Neutrophil (primary cell): ENCODE results near the gene PPP2R5C.
"Not testable (repeated sequence)": the region's sequence is repeated elsewhere in the genome, so short reads cannot be mapped to it uniquely, and the experiment has no call there.

Experiments
- H3K27ac ChIP-seq: fragments of 200-600 bp; sonication (generic); 2 replicates; pipeline ENCODE4 v1.5.1; 2016; ENCODE audit warnings: mild to moderate bottlenecking, moderate library complexity
- H3K27me3 ChIP-seq: fragments of 200-600 bp; sonication (generic); 2 replicates; pipeline ENCODE4 v1.6.0; 2016; ENCODE audit warnings: mild to moderate bottlenecking
- H3K36me3 ChIP-seq: fragments of 200-600 bp; sonication (generic); 2 replicates; pipeline ENCODE4 v1.5.1; 2017
- H3K4me1 ChIP-seq, 2 experiments: fragments of 200-600 bp in 1 of 2; sonication (generic) in 1 of 2; 1 replicate in 1 of 2; 2 replicates in 1 of 2; pipeline versions ENCODE4 v1.5.1 to v1.6.1; 2013 to 2016; ENCODE audit warnings: low read depth in 1 of 2, low read length in 1 of 2, mild to moderate bottlenecking in 1 of 2, moderate library complexity in 1 of 2; ENCODE audit not compliant: control insufficient read depth in 1 of 2, insufficient read depth in 1 of 2
- H3K4me3 ChIP-seq, 2 experiments: fragments of 200-600 bp in 1 of 2; sonication (generic) in 1 of 2; 1 replicate in 1 of 2; 2 replicates in 1 of 2; pipeline ENCODE4 v1.5.1; 2013 to 2016; ENCODE audit warnings: low read depth in 1 of 2, low read length in 1 of 2, mild to moderate bottlenecking in 1 of 2, moderate library complexity in 1 of 2
- H3K9me3 ChIP-seq: fragments of 200-600 bp; sonication (generic); 2 replicates; pipeline ENCODE4 v1.5.1; 2016
- CTCF ChIP-seq: fragments of 200-600 bp; sonication (generic); IDR thresholded peaks from 2 replicates; pipeline ENCODE4 v1.5.1; 2016; ENCODE audit warnings: antibody characterized with exemption

PPP2R5C gene

GRCh38 chr14:101968186-101968585 is 206.7 kb downstream of the PPP2R5C start:
- no peak overlapping the region for H3K27ac ChIP-seq
- TF ChIP-seq CTCF = no peak
- H3K27me3 ChIP-seq = no peaks in the 10 kb centered on the region
- H3K4me3 ChIP-seq = no peak overlapping the region
- H3K36me3 ChIP-seq = peaks cover 6% of the 10 kb centered on the region
- no peaks in the 10 kb centered on the region for H3K9me3 ChIP-seq
- H3K4me1 ChIP-seq = peaks cover 18 to 32% of the 10 kb centered on the region in 2 experiments

GRCh38 chr14:101969481-101969880 is 208.0 kb downstream of the PPP2R5C start:
- no peak overlapping the region for H3K4me3 ChIP-seq
- no peak for TF ChIP-seq CTCF
- peaks cover 6% of the 10 kb centered on the region for H3K36me3 ChIP-seq
- peaks cover 18 to 27% of the 10 kb centered on the region in 2 experiments for H3K4me1 ChIP-seq
- H3K9me3 ChIP-seq = no peaks in the 10 kb centered on the region
- no peaks in the 10 kb centered on the region for H3K27me3 ChIP-seq
- H3K27ac ChIP-seq = no peak overlapping the region

DNA sequence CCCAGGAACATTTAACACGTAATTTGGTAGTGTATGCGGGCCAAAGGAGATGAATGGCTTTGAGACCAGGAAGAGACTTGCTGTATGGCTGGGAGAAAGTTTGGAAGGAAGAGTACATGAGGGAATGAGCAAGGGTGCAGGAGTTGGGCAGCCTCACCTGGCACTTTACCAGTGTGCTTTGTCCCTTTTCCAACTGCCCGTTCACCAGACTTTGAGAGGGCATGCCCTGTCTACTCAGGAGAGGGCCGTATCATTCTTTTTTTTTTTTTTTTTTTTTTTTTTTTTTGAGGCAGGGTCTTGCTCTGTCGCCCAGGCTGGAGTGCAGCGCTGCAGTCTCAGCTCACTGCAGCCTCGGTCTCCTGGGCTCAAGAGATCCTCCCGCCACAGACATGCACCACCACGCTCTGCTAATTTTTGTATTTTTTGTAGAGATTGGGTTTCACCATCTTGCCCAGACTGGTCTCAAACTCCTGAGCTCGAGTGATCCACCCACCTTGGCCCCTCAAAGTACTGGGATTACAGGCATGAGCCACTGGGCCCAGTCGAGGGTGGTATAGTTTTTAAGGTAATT is 209.4 kb downstream of the PPP2R5C start:
- Histone ChIP-seq H3K4me1 (peaks cover 10 to 20% of the 10 kb centered on the region in 2 experiments), H3K27me3 (no peaks in the 10 kb centered on the region), H3K9me3 (no peaks in the 10 kb centered on the region), H3K27ac (no peak overlapping the region), H3K36me3 (peaks cover 7% of the 10 kb centered on the region), H3K4me3 (no peak overlapping the region)
- TF ChIP-seq CTCF = no peak

DNA sequence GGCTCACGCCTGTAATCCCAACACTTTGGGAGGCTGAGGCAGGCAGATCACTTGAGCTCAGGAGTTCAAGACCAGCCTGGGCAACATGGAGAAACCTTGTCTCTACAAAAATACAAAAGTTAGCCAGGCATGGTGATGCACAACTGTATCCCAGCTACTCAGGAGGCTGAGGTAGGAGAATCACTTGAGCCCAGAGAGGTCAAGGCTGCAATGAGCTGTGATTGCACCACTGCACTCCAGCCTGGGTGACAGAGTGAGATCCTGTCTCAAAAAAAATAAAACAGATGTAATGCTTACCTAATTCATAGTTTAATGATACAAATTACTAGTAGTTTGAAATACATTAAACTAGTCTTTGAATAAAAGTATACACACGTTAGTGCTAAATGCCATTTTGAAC is 209.9 kb downstream of the PPP2R5C start:
- not testable (repeated sequence) for H3K4me3 ChIP-seq, H3K9me3 ChIP-seq, H3K27me3 ChIP-seq
- Histone ChIP-seq H3K36me3 (peaks cover 13% of the 10 kb centered on the region), H3K27ac (peak overlapping the region; percentile 15), H3K4me1 (peaks cover 7 to 14% of the 10 kb centered on the region in 2 experiments)

DNA sequence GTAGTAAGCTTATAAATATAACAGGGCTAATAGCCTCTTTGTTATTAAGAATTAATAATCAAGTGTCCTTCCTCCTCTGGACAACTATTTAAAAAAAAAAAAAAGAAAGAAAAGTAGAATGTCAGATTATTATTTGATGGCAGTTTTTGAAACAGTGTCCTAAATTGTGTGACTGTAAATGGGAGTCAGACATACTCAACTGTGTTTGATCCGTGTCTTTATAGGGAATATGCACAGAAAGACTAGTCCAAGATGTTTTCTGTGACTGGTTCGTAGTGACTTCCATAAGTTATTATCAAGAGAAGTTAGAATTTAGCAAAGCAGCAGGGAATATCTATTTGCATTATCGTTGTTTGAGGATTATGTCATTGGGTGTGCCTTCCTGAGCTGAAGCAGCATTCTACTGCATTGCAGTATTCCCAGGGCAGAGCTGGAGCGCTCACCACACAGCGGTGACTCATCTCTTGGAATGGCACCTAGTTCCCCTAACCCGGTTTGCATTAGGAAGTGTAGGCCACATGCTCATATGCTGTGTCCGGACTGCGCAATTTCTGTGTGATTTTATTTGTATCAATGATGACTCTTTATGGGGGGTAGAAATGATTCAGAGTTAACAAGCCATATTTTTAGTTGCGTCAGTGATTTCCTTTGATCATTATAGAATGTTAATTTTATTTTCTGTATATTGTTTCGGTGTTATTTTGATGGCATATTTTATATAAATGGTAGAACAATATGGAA is 210.8 kb downstream of the PPP2R5C start:
- H3K9me3 ChIP-seq = no peaks in the 10 kb centered on the region
- H3K4me1 ChIP-seq = peaks cover 7 to 8% of the 10 kb centered on the region in 2 experiments
- no peak overlapping the region for H3K4me3 ChIP-seq
- H3K27me3 ChIP-seq = no peaks in the 10 kb centered on the region
- peaks cover 21% of the 10 kb centered on the region for H3K36me3 ChIP-seq
- TF ChIP-seq CTCF = no peak
- H3K27ac ChIP-seq = no peak overlapping the region

- no peaks in the 10 kb centered on the region for H3K27me3 ChIP-seq
- H3K9me3 ChIP-seq = no peaks in the 10 kb centered on the region
- peaks cover 7 to 8% of the 10 kb centered on the region in 2 experiments for H3K4me1 ChIP-seq
- peaks cover 32% of the 10 kb centered on the region for H3K36me3 ChIP-seq
- no peak for TF ChIP-seq CTCF
- no peak overlapping the region for H3K4me3 ChIP-seq
- H3K27ac ChIP-seq = no peak overlapping the region
Observed at GRCh38 chr14:101973356-101973755, 211.8 kb downstream of the PPP2R5C start.
